OCI-M1 (cell line): ENCODE data around the gene SH3PXD2B.
A peak's percentile ranks its signal among the peaks of the same experiment; 100 is the strongest.
"Not testable (repeated sequence)": the region's sequence is repeated elsewhere in the genome, so short reads cannot be mapped to it uniquely, and the experiment has no call there.

ENCODE experiments used
- DNase-seq: peaks from one replicate; lab custom pipeline; 2025; lab: John Stamatoyannopoulos, UW

Gene SH3PXD2B

GRCh38 chr5:172399826-172400225 lies 54.5 kb downstream of the SH3PXD2B start:
- no peak for DNase-seq

GRCh38 chr5:172399336-172399735 lies 55.0 kb downstream of the SH3PXD2B start:
- no peak for DNase-seq

- DNase-seq: not testable (repeated sequence)
Measured at GRCh38 chr5:172398645-172399044, 55.7 kb downstream of the SH3PXD2B start.

GRCh38 chr5:172396994-172397393 lies 57.3 kb downstream of the SH3PXD2B start:
- DNase-seq: peak; percentile 10

- no peak for DNase-seq
Measured at GRCh38 chr5:172396220-172396619, 58.1 kb downstream of the SH3PXD2B start.

- DNase-seq: peak; percentile 15
Measured at GRCh38 chr5:172395483-172395882, 58.8 kb downstream of the SH3PXD2B start.

GRCh38 chr5:172389578-172390112 lies 64.7 kb downstream of the SH3PXD2B start:
- DNase-seq: peak; percentile 5

- no peak for DNase-seq
Measured at GRCh38 chr5:172388246-172388733, 66.0 kb downstream of the SH3PXD2B start.

GRCh38 chr5:172385707-172386106 lies 68.6 kb downstream of the SH3PXD2B start:
- no peak for DNase-seq

GRCh38 chr5:172385010-172385563 lies 69.2 kb downstream of the SH3PXD2B start:
- no peak for DNase-seq

GRCh38 chr5:172383191-172383802 lies 71.0 kb downstream of the SH3PXD2B start:
- no peak for DNase-seq

- no peak for DNase-seq
Measured at GRCh38 chr5:172380987-172381643, 73.2 kb downstream of the SH3PXD2B start.

- no peak for DNase-seq
Measured at GRCh38 chr5:172380301-172380986, 73.9 kb downstream of the SH3PXD2B start.

- no peak for DNase-seq
Measured at GRCh38 chr5:172379481-172379880, 74.8 kb downstream of the SH3PXD2B start.

- no peak for DNase-seq
Measured at GRCh38 chr5:172377856-172378255, 76.5 kb downstream of the SH3PXD2B start.

- no peak for DNase-seq
Measured at GRCh38 chr5:172377438-172377837, 76.9 kb downstream of the SH3PXD2B start.

- no peak for DNase-seq
Measured at GRCh38 chr5:172374783-172375182, 79.5 kb downstream of the SH3PXD2B start.

- no peak for DNase-seq
Measured at GRCh38 chr5:172373680-172374079, 80.6 kb downstream of the SH3PXD2B start.

- no peak for DNase-seq
Measured at GRCh38 chr5:172371684-172372083, 82.6 kb downstream of the SH3PXD2B start.

GRCh38 chr5:172370648-172371545 lies 83.4 kb downstream of the SH3PXD2B start:
- DNase-seq: peak; percentile 65

- DNase-seq: no peak
Measured at GRCh38 chr5:172370237-172370640, 84.1 kb downstream of the SH3PXD2B start.
